C1 segment of cervical spinal cord (tissue), 14 donors: ENCODE results near the gene SPEM1.

Experiments used
- DNase-seq, 14 donors: peaks; one replicate each; lab custom pipeline; 2025; lab: John Stamatoyannopoulos, UW

The SPEM1 gene, protein sequence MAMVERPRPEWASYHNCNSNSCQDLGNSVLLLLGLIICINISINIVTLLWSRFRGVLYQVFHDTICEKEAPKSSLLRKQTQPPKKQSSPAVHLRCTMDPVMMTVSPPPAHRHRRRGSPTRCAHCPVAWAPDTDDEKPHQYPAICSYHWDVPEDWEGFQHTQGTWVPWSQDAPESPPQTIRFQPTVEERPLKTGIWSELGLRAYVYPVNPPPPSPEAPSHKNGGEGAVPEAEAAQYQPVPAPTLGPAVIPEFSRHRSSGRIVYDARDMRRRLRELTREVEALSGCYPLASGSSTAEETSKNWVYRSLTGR

DNA sequence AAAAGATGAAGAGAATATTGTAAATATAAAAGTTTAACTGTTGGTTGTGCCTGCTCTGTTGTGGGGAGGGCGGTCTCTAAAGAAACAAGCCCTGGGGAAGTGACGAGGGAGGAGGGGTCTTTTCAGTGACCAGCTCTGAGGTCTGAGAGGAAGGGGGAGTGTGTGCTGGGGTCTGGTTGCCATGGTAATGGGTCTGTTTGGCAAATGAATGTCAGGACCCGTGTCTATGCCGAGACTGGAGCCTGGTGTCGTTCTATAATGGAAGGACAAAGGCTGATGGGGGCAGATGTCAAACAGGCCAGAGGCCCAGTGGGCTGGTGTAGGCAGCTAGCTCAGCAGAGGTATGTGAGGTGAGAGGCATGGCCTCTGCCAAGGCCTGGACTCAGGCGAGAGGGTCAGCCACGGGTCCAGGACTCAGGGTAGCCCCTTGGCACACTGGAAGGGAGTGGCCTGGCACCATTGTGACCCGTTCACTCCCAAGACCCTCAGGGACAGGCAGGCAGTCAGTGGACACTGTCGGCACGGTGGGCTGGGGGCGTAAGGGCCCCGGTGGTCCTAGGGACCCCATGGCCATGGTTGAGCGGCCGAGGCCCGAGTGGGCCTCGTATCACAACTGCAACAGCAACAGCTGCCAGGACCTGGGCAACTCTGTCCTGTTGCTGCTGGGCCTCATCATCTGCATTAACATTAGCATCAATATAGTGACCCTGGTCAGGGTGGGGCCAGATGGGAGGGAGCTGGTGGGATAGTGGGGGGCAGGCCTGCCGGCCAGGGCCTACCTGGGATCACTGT is at the start of gene SPEM1:
Gene SPEM1, plus strand, starts transcription at position 506 of the 792 bp plus-strand sequence. Its CDS starts 61 bp downstream, at position 567.
- no peak for DNase-seq

DNA sequence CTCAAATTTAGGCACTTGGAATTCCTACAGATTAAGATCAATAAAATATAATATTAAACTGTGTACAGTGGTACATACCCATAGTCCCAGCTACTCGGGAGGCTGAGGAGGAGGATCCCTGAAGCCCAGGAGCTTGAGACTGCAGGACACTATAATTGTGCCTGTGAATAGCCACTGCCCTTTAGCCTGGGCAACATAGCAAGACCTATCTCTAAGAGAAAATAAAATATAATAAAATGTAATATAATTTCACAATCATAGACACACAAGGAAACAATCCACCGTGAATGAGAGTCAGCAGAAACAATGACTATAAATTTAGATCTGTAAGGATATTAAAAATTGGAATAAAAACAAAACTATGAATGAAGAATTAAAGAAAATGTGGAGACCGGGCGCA is 49.3 kb upstream of the SPEM1 start:
- no peak for DNase-seq

DNA sequence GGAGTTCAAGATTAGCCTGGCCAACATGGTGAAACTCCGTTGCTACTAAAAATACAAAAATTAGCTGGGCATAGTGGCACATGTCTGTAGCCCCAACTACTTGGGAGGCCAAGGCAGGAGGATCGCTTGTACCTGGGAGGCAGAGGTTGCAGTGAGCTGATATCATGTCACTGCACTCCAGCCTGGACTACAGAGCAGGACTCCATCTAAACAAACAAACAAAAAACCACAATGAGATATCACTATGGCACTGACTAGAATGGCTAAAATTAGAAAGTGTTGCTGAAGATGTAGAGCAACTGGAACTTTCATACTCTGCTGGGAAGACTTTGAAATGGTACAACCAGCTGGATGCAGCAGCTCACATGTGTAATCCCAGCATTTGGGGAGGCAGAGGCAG is 45.8 kb upstream of the SPEM1 start:
- no peak for DNase-seq

DNA sequence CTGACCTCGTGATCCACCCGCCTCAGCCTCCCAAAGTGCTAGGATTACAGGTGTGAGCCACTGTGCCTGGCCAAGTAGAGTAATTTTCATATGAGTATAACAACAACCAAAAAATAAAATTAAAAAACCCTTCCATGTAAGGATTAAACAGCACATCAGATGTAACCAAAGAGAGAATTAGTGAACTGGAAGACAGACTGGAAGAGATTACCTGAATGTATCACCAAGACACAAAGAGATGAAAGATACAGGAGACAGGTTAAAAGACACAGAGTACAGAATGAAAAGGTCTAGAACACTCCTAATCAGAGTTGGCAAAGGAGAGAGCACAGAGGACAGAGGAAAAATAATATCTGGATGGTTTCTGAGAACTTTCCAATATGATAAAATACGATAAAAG is 41.0 kb upstream of the SPEM1 start:
- DNase-seq: no peak

DNA sequence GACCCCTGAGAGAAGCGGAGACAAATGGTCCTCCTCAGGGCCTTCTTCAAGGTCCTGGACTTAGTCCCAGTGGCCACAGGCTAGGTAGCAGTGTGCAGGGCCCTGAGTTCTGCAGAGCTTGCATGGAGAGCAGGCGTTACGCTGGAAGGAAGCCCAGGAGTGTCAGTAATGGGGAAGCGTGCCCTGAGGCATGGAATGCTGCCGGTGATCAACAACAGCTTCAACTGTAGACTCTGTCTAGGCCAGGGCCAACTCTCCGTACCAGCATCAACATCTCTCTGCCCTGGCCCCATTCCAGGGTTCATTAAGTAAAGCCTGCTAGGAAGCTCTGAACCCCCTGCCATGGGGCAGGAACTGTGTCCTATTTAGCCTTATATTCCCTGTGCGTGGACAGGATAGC is 39.8 kb upstream of the SPEM1 start:
- DNase-seq: peak in 1 of 14 donors; percentile 33

DNA sequence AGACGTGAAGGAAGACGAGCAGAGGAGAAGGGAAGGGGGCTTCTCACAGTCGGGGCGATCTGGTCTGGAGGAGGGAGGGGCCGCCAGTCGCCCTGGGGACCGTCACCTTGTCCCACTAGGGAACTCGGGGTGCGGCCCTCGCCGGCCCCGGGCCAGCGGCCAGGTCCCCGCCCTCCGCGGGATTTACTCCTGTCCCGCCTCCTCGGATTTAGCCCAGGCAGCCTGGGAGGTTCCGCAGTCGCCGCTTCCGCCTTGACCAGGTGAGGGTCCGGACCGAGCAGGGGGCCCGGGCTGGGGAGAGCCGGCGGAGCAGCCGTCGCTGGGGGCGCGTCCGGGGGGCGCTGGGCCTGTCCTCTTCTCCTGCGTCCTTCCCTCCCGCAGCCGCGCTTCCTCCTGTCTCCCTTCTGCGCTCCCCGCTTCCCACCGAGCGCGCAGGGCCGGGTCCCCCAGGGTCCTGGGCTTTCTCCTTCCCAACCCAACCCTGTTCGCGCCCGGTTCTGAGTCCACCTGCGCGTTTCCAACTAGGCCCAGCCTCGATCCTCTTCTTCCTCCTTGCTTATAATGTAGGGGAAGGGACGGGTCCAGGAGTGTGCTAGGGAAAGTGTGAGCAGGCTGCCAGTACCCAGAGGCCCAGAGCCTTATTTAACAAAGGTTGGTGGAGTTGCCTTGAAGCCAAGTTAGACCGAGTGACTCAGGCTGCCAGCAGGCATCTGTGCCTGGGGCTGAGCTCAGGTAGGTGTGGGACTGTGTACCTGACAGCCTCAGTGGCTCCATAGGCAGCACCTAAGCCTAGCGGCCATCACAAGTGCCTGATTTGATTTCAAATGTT is 39.1 kb upstream of the SPEM1 start, which contains the start of gene TNK1:
Gene TNK1, plus strand, starts transcription at position 235 of the 829 bp plus-strand sequence. CDS start 1,838 bp downstream, outside the sequence.
- peak in 1 of 14 donors; percentile 62 for DNase-seq

- no peak for DNase-seq
Measured at GRCh38 chr17:7382901-7383300, 37.2 kb upstream of the SPEM1 start.

DNA sequence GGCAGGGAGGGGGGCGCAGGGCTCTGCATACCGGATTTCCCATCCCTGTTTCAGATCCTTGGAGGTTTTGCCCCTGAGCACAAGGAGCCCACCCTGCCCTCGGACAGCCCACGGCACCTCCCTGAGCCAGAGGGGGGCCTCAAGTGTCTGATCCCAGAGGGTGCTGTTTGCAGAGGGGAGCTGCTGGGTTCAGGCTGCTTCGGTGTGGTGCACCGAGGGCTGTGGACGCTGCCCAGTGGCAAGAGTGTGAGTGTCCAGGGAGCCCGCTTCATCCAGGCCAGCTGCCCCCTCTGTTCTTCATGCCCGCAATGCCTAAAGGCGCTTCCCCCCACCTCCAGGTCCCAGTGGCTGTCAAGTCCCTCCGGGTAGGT is 36.8 kb upstream of the SPEM1 start:
- no peak for DNase-seq

GRCh38 chr17:7383742-7384488 is 36.2 kb upstream of the SPEM1 start:
- DNase-seq: peak in 1 of 14 donors; percentile 62

GRCh38 chr17:7384489-7385081 is 35.5 kb upstream of the SPEM1 start:
- DNase-seq: no peak

DNA sequence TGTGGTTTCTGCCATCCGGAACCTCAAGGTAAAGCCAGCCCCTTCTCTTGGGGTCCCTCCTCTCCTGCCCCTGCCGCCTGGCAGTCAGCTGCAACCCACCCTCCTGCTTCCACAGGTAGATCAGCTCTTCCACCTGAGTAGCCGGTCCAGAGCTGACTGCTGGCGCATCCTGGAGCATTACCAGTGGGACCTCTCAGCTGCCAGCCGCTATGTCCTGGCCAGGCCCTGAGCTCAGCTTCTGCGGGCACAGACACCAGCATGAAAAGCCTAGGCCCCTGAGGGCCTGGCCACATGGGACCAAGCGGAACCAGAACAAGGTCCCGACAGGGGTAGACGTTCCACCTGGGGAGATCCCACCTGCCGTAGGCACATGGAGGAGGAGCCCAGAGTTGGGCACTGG is 31.3 kb upstream of the SPEM1 start:
- DNase-seq: no peak

- DNase-seq: no peak
Measured at GRCh38 chr17:7389924-7390910, 29.9 kb upstream of the SPEM1 start.

- DNase-seq: no peak
Measured at GRCh38 chr17:7391307-7391706, 28.8 kb upstream of the SPEM1 start.

DNA sequence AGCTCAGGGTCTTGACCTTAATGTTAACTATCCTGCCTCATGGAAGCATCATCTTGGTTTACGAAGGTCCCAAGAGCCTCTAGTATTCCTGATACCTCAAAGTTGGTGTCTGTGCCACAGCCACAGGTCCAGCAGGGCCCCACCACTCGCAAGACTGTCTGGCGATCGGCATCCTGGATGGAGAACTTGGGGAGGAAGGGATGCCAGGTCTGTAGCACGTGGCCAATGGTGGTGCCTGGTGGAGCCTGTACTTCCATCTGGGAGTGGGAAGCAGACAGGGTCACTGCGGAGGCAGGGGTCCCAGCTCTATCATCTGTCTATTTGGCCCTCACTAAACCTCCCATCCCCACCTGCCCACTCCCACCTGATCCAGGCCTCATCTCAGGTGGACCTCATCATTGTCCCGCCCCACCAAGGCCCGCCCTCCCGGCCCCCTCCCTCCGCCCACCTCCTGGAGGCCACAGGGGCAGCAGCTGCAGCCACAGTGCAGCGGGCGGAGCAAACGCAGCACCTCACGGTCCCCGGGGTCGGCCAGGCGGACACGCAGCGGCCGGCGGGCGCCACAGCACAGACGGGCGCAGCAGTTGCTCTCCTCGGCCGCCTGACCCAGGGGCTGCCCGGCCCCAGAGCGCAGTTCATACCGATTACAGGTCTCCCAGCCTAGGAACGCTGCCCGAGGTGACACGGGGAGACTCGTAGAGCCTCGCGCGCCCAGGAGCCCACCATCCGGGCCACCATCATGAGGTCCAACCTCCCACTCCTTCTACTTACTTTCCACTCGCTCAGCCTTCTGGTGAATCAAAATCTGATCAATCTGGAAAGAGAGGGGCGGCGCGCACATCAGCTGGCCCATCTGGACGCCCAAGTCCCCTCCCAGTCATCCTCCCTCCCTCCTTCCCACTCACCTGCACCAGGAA is 27.2 kb upstream of the SPEM1 start:
- no peak for DNase-seq

DNA sequence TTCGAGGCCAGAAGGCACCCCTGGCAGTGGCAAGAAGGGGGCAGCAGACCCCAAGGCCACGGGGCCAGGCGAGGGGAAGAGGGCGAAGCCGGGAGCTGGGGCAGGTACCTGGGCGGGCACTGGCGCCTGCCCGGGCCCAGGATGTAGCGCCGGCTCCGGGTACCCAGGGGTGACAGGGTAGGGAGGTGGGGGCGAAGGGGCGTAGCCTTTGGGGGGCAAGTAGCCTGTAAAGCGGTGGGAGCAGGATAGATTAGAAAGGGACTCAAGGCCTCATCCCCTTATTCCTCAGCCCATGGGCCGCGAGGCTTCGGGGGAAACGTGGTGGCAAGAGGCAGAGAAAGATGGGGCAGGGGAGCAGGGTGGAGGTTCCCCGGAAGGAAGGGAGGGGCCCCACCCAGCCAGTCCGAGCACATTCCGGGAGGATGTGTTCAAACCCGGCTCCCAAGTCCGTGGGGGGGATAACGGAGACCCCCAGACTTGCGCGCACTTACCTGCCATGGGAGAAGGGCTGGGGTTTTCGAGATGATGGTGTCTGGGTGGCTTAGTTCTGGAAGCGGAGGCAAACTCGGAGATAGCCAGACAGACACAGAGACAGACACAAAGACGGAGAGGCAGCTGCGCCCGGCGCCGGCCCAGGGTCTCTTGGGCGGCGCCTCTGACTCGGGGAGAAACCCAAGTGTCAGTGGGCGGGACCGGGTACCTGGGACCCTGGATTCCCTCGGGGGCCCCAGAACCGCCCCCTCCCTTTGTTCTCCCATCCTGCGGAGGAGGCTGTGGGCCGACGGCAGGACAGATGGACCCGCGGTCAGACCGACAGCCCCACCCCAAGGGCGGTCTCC is 26.3 kb upstream of the SPEM1 start:
- no peak for DNase-seq

DNA sequence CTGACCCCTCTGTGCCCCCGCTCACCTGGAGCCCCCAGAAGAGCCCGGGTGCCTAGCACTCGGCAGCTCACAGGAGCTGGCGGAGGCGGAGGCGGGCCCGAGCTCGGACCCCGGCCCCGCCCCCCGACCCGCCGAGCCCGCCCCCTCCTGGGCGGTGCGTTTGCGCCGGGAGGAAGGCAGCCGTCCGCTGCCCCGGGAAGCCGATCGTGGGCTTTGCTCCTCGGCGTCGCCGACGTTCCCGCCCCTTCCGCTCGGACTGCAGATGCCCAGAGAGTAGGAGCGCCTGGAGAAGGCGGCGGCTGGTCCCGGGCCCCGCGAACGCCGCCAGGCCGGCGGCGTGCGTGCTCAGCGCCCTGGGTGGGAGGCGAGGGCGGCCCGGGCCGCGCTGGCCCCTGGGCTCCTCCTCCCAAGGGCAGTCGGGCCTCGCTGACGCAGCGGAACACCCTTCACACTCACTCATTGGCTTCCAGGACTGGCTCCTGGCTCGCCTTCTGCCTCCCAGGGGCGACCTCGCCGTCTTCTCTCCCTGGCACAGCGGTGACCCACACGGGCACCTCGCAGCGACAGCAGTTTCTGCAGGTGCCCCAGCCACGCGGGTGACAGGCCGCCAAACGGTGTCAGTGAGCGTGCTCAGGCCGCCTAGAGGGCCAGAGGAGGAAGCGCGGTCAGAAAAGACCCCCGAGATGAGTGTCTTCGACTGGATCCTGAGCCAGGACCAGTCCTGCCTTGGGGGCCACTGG is 25.5 kb upstream of the SPEM1 start, which contains the start of gene PLSCR3:
Gene PLSCR3, minus strand, starts transcription at position 74 of the 740 bp plus-strand sequence. CDS start 415 bp downstream, outside the sequence.
- peak in 13 of 14 donors; percentile 62 to 93 (median 79) for DNase-seq

DNA sequence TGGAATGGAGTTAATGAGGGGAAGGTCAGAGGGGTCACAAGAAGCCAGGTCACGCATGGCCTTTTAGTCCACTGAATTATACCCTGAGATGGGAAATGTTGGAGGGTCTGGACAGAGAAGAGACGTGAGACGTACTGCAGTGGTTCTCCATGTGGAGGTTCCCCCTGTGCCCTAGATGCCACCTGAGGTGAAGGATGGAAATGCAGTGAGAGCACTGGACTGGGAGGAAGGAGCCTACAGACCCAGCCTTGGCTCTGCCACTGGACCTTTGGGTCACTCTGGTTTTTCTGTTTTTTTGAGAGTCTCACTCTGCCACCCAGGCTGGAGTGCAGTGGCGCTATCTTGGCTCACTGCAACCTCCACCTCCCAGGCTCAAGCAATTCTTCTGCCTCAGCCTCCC is 24.0 kb upstream of the SPEM1 start:
- DNase-seq: no peak
